ENCODE results near the gene MYT1. TPM values are rescaled to one million over a fixed set of nuclear protein-coding genes. Genes with fewer than 3 reads are reported as not detected.

MYT1 gene
- total and polyA plus RNA-seq, 9 of the 15 experiments (the other 6 are each of a cell fraction or from before 2014, with no cell fraction given): 0.02 to 0.12 (median 0.06) TPM; not detected in 4

DNA sequence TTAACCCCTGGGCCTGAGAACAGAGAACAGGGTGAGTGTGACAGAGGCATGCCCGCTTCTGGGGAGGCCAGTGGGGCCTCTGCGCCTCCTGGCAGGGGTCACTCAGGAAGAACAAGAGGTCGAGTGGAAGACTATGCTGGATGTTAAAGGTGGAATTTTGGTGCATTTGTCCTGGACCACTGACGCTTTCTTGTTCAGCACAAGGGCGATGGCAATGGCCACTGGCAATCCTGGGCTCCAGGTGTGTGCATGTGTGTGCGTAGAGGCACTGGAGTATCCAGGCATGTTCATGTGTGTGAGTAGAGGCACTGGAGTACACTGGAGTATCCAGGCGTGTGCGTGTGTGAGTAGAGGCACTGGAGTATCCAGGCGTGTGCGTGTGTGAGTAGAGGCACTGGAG lies 33.4 kb upstream of the MYT1 start:
- H3K9me3 ChIP-seq (replicated peaks; ENCODE audit: control insufficient read depth, insufficient read depth, low read depth, low read length): no peaks in the 10 kb centered on the region
- ChIA-PET POLR2A (no interaction called here), CTCF (ENCODE audit: low intra/inter-chr PET ratio) (no interaction called here)
- H3K4me1 ChIP-seq (replicated peaks in 1 of 2; ENCODE audit: control insufficient read depth in 2 of 2, insufficient read depth in 2 of 2, low read length in 2 of 2): no peaks in the 10 kb centered on the region; a peak in 1 of 5 replicates
- H3K9ac ChIP-seq (ENCODE audit: insufficient read depth in 1 of 2, low read depth in 2 of 2, low read length in 2 of 2): no peak overlapping the region
- H3K27me3 ChIP-seq (ENCODE audit: control insufficient read depth in 2 of 2, insufficient read depth in 2 of 2, low read length in 2 of 2): peaks cover 0 to 20% of the 10 kb centered on the region in 2 experiments; a peak in 3 of 5 replicates
- no peaks in the 10 kb centered on the region for H4K20me1 ChIP-seq (replicated peaks; ENCODE audit: control insufficient read depth, insufficient read depth, low read length)
- H3K27ac ChIP-seq (ENCODE audit: extremely low read depth, low read depth, low read length): no peak overlapping the region
- no peaks in the 10 kb centered on the region for H3K79me2 ChIP-seq (ENCODE audit: control insufficient read depth, insufficient read depth, low read length)
- no peak overlapping the region for H2AFZ ChIP-seq (ENCODE audit: low read depth, low read length)
- no peak overlapping the region for H3K4me2 ChIP-seq (ENCODE audit: insufficient read depth, low read length)
- 3% methylated on average over 10 of the region's 10 CpGs for WGBS (ENCODE audit: insufficient coverage, low coverage, missing lambda C conversion rate)
- intact Hi-C loops (cut with micrococcal nuclease): no loop called here
- no peaks in the 10 kb centered on the region for H3K36me3 ChIP-seq (ENCODE audit: control insufficient read depth, insufficient read depth, low read length)
- TF ChIP-seq, protein P1, sequence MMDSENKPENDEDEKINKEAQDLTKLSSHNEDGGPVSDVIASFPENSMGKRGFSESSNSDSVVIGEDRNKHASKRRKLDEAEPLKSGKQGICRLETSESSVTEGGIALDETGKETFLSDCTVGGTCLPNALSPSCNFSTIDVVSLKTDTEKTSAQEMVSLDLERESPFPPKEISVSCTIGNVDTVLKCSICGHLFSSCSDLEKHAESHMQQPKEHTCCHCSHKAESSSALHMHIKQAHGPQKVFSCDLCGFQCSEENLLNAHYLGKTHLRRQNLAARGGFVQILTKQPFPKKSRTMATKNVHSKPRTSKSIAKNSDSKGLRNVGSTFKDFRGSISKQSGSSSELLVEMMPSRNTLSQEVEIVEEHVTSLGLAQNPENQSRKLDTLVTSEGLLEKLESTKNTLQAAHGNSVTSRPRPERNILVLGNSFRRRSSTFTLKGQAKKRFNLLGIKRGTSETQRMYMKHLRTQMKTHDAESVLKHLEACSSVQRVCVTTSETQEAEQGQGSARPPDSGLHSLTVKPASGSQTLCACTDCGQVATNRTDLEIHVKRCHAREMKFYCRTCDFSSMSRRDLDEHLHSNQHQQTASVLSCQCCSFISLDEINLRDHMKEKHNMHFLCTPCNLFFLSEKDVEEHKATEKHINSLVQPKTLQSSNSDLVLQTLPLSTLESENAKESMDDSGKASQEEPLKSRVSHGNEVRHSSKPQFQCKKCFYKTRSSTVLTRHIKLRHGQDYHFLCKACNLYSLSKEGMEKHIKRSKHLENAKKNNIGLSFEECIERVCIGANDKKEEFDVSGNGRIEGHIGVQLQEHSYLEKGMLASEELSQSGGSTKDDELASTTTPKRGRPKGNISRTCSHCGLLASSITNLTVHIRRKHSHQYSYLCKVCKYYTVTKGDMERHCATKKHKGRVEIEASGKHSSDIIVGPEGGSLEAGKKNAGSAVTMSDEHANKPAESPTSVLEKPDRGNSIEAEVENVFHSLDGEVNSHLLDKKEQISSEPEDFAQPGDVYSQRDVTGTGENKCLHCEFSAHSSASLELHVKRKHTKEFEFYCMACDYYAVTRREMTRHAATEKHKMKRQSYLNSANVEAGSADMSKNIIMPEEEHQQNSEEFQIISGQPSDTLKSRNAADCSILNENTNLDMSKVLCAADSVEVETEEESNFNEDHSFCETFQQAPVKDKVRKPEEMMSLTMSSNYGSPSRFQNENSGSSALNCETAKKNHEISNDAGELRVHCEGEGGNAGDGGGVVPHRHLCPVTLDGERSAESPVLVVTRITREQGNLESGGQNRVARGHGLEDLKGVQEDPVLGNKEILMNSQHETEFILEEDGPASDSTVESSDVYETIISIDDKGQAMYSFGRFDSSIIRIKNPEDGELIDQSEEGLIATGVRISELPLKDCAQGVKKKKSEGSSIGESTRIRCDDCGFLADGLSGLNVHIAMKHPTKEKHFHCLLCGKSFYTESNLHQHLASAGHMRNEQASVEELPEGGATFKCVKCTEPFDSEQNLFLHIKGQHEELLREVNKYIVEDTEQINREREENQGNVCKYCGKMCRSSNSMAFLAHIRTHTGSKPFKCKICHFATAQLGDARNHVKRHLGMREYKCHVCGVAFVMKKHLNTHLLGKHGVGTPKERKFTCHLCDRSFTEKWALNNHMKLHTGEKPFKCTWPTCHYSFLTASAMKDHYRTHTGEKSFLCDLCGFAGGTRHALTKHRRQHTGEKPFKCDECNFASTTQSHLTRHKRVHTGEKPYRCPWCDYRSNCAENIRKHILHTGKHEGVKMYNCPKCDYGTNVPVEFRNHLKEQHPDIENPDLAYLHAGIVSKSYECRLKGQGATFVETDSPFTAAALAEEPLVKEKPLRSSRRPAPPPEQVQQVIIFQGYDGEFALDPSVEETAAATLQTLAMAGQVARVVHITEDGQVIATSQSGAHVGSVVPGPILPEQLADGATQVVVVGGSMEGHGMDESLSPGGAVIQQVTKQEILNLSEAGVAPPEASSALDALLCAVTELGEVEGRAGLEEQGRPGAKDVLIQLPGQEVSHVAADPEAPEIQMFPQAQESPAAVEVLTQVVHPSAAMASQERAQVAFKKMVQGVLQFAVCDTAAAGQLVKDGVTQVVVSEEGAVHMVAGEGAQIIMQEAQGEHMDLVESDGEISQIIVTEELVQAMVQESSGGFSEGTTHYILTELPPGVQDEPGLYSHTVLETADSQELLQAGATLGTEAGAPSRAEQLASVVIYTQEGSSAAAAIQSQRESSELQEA (IDR thresholded peaks at IDR 0.05; ENCODE audit: low read depth): no peak
- TF ChIP-seq MAZ (CRISPR knock-in tag; conservative IDR thresholded peaks at IDR 0.05 in 1 of 2, IDR thresholded peaks at IDR 0.05 in 1 of 2) (no peak), SOX6 (IDR thresholded peaks at IDR 0.05) (no peak), HDAC2 (IDR thresholded peaks at IDR 0.05) (no peak)
- ATAC-seq: no peak
- no peaks in the 10 kb centered on the region for H3K9me1 ChIP-seq (ENCODE audit: control insufficient read depth, insufficient read depth, low read length)
- H3K4me3 ChIP-seq: no peak overlapping the region
- no peak for DNase-seq (ENCODE audit: extremely low read depth in 1 of 4, low spot score in 3 of 4)
- in situ Hi-C loops (cut with MboI): no loop called here
- FAIRE-seq: no peak
- no TSS peak for BruUV-seq (replicated peaks)
